Left hindlimb (tissue), 1 donor: Measurements from ENCODE around the gene URAD.
A peak's percentile ranks its signal among the peaks of the same experiment; 100 is the strongest.

Experiments used
- DNase-seq: peaks from one replicate; pipeline ENCODE4 v3.0.0-alpha.2; 2018

URAD gene

DNA sequence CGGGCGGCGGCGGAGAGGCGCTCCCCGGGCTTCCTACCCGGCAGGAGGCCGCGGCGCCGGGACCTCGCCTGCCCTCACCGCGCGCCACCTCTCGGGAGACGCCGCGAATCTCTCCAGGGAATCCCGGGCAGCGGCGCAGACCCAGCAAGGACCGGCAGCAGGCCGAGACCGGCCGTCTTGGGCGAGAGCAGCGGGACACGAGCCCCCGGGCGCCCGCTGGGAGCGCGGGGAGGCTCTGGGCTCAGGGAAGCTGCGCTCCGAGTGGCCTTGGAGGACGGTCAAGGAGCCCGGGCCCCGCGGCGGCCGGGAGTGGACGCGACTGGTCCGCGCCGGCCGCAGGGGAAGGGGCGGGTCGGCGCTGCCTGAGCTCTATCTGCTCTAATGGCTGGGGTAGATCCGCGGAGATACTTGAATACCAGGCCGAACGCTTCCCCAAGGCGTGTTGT, 34.1 kb downstream of the URAD start:
- no peak for DNase-seq

DNA sequence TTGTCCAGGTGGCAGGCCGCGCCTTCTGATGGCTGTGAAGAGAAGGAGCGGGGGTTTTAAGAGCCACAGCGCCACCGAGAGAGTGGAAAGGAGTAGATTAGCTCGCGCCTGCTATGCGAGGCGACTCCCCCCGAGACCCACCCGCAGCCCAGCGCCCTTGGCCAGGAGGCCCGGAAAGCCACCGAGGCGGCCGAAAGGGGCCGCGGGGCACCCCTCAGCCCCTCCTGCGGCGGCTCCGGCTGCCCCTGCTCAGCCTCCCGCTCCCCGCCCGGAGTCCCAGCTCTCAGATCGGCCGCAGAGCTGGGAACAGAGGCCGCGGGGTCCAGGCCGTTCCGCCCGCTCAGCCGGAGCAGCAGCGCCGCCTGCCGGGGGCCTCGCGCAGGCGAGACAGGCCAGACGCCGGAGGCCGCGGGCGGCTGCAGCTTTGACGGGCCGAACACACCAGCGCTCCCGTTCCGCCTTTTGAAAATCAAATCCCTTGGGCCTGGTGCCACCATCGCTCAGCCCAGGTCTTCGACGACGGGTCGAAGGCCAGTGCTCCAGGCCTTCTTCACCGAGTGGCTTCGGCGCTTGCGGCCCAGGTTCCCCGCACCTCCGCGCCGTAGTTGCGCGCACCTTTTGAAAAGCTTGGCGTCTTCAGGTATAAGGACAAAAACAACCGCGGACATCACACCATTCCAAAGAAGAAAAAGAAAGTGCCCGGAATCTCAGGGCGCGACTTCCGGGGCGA, 34.7 kb downstream of the URAD start:
- DNase-seq: peak; percentile 77

DNA sequence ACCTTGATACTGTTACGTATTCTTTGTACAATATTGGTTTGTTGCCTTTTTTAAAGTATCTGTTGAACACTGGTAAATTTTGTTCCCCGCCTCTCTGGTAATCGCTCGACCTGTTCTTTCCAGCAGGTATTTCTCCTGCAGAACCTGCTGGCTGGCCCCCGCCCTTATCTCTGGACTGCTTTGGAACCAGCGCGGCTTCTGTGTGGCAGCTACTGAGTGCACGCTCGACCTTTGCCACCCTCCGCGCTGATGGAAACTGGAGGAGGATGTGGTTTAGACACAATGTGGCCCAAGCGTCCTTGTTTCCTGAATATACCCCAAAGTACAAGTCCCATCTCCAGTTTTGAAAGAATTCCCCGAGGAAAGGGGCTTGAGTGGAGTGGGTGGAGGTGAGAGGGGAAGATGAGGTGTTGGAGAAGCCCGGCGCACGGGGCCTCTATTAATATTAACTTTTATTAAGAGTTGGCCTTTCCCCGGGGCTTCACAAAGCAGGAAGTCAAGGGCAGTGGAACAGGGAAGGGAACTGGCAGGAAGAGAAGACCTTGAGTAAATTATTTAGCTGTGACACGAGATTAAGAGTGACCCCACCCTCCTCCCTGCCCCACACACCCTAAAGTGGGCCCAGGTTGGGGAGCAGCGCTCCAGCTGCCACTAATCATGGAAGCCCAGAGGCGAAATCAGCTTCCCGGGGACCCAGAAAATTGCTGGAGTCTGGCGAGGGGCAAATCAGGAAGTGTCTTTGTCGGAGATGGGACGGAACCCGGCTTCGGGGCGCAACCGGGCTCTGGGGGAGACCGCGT, 35.4 kb downstream of the URAD start:
- DNase-seq: no peak

GRCh38 chr13:27942972-27943371, 45.5 kb downstream of the URAD start:
- DNase-seq: no peak

- no peak for DNase-seq
Measured at GRCh38 chr13:27933580-27934328, 54.7 kb downstream of the URAD start.

DNA sequence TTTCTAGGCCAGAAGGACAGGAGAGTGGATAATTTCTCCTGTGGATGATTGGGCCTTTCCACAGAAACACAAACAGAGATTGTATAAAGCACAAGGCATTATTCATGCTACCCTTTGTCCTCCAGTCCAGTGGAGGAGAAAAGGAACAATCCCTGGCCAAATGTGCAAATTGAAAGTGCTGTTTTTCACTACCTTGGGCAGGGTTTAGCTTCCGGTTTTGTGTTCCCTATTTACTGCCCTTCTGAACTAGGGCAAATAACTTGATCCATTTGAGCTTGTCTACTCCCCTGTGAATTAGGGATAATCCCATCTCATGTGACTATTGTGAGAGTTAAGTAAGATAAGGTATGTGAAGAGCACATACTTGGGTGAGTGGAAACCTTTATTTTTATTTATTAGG, 55.4 kb downstream of the URAD start:
- DNase-seq: no peak

DNA sequence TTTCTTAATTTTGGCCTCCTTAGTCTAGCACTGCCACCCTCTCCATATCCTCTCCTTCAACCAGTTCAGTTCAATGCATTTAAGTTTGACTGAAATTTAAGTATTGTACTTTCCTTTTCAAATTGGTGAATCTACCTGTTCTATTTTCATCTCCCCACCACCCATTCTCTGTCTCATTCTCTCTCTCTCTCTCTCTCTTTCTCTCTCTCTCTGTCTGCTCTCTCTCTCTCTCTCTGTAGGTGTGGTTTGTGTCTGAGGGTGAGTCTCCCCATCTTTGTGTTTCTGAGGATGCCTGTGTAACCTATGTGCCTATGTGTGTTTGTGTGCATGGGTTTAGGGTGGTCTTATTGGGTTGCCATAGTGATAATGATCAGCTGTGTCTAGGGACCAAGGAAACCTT, 58.6 kb downstream of the URAD start:
- DNase-seq: no peak

GRCh38 chr13:27928805-27929753, 59.4 kb downstream of the URAD start:
- no peak for DNase-seq

DNA sequence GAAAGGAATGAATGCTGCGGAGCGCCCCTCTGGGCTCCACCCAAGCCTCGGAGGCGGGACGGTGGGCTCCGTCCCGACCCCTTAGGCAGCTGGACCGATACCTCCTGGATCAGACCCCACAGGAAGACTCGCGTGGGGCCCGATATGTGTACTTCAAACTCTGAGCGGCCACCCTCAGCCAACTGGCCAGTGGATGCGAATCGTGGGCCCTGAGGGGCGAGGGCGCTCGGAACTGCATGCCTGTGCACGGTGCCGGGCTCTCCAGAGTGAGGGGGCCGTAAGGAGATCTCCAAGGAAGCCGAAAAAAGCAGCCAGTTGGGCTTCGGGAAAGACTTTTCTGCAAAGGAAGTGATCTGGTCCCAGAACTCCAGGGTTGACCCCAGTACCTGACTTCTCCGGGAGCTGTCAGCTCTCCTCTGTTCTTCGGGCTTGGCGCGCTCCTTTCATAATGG, 60.1 kb downstream of the URAD start:
- DNase-seq: no peak
